IPS-20b (cell line): ENCODE data around the gene MBNL1.

Experiments used
- H3K27ac ChIP-seq: one replicate; pipeline ENCODE4 v1.5.1; 2013; ENCODE audit warnings: low read length
- H3K27me3 ChIP-seq: 2 replicates; pipeline ENCODE4 v1.6.1; 2013; ENCODE audit warnings: mild to moderate bottlenecking, low read length, inconsistent platforms; ENCODE audit not compliant: insufficient read depth
- H3K36me3 ChIP-seq: 2 replicates; pipeline ENCODE4 v1.6.1; 2013; ENCODE audit warnings: low read depth, mild to moderate bottlenecking, inconsistent platforms, low read length, moderate library complexity; ENCODE audit not compliant: insufficient read depth
- H3K4me1 ChIP-seq: 2 replicates; pipeline ENCODE4 v1.6.1; 2013; ENCODE audit warnings: mild to moderate bottlenecking, control low read depth, inconsistent platforms, low read length, moderate library complexity; ENCODE audit not compliant: insufficient read depth
- H3K4me3 ChIP-seq: 2 replicates; pipeline ENCODE4 v1.5.1; 2013; ENCODE audit warnings: mild to moderate bottlenecking, low read length, inconsistent platforms
- H3K9ac ChIP-seq: 2 replicates; pipeline ENCODE4 v1.6.1; 2013; ENCODE audit warnings: low read depth, mild to moderate bottlenecking, inconsistent platforms, low read length, moderate library complexity
- H3K9me3 ChIP-seq: 2 replicates; pipeline ENCODE4 v1.6.1; 2013; ENCODE audit warnings: mild to moderate bottlenecking, low read depth, low read length, inconsistent platforms; ENCODE audit not compliant: insufficient read depth

Gene MBNL1

DNA sequence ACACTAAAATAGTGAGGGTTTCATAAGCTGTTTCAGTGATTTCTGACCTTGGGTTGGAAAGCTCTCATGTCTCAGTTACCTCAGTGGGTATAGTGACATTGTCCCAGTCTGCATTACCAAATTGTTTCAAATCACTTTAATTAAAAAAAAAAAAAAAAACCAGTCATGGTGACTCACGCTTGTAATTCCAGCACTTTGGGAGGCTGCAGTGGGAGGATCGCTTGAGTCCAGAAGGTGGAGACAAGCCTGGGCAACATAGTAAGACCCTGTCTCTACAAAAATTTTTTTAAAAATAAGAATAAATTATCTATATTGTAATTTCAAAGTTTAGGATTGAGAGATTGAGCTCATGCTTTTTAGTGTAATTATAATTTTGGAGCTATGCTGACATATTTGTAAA, 78.0 kb downstream of the MBNL1 start:
- Histone ChIP-seq H3K27ac (no peak overlapping the region), H3K36me3 (no peaks in the 10 kb centered on the region), H3K9ac (no peak overlapping the region), H3K27me3 (no peaks in the 10 kb centered on the region), H3K4me3 (no peak overlapping the region), H3K4me1 (peaks cover 8% of the 10 kb centered on the region), H3K9me3 (no peaks in the 10 kb centered on the region)

DNA sequence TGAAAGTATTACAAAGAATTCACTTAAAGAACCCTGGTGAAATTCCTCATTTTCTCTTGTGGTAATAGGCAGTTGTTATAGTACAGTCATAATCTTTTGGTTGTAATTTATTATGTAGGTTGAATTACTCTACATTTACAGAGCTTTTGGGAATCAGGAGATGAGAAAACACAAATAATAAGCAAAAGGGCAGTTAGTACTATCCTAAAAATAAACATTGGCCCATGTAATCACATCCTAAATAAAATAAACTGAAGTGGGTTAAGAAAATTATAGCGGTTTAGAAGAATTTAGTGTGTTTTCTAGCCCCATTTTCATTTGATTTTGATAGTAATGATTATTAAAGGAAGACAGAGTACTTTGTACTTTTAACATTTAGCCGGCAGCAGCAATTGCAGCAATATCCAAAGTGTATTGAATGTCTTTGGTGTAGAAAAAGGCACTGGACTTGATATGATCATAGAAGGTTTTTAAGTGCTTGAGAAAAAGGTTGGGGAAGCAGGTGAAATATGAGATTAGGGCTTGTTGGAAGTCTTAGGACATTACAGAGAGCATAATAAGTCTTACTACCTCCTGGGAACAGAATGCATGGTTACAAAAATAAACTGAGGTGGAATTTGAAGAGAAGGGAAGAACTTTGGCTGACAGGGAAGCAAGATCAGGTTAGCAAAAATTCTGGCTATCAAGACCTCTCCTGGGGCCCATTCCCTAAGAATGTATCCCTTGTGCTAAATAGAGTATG, 79.9 kb downstream of the MBNL1 start:
- no peak overlapping the region for H3K4me3 ChIP-seq
- H3K36me3 ChIP-seq = no peaks in the 10 kb centered on the region
- no peak overlapping the region for H3K9ac ChIP-seq
- H3K4me1 ChIP-seq = peaks cover 5% of the 10 kb centered on the region
- H3K9me3 ChIP-seq = no peaks in the 10 kb centered on the region
- no peak overlapping the region for H3K27ac ChIP-seq
- H3K27me3 ChIP-seq = no peaks in the 10 kb centered on the region

DNA sequence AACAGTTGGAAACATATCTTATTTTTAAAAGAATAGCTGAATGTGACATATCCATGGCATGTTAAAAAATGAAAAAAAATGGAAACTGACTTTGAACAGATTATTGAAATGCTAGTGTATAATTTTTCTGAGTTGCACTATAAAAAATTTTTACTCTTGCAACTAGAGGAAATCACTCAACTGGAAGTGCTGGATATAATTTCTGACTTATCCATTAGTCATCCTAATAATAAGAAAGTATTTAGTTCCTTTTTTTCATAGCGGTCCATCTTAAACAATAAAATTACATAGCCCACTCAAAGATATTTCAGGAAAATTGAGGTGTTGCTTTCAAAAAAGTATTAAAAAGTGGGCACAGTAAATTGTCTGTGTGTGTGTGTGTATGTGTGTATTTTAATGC, 80.7 kb downstream of the MBNL1 start:
- no peak overlapping the region for H3K9ac ChIP-seq
- no peaks in the 10 kb centered on the region for H3K36me3 ChIP-seq

DNA sequence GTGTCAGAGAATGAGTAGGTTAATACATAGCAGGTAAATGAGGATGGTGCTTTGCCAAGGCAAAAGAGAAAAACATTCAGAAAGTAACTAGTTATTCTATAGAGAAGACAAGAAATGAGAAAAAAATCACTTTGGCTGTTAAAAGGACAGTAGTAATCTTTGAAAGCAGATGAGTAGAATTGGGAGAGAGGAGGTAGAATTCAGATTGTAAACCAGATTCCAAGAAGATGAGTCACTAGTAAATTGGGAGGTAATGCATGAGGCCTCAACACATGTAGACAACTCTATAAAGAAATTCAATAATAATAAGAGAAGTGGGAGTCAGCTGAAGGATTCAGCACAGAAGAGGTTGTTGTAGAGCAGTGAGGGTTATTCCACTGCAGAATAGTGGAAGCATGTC, 81.4 kb downstream of the MBNL1 start:
- Histone ChIP-seq H3K27ac (no peak overlapping the region), H3K4me3 (no peak overlapping the region), H3K9me3 (no peaks in the 10 kb centered on the region), H3K27me3 (no peaks in the 10 kb centered on the region), H3K9ac (no peak overlapping the region), H3K4me1 (peaks cover 5% of the 10 kb centered on the region), H3K36me3 (no peaks in the 10 kb centered on the region)

More for the DNA sequence above, 80.7 kb downstream of the MBNL1 start:
- Histone ChIP-seq H3K4me3 (no peak overlapping the region), H3K9me3 (no peaks in the 10 kb centered on the region), H3K27ac (no peak overlapping the region), H3K4me1 (peaks cover 5% of the 10 kb centered on the region), H3K27me3 (no peaks in the 10 kb centered on the region)

DNA sequence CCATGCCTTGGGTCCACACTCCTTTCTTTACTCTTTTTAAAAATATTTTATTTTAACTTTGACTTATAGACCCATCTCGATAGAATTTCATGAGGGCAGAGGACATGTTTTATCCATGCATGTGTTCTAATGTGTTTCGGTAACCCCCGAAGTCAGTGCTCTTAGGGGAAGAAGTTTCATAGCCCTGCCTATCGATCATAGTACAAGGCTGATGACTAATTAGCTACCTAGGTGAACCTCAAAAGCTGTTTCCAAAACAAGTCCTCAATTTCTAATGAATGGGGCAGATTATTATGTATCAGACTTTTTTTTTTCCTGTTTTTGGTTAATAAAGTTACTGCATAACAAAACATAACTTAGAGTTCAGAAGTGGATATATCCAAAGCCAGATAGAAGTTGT, 82.0 kb downstream of the MBNL1 start:
- H3K9me3 ChIP-seq = no peaks in the 10 kb centered on the region
- peaks cover 5% of the 10 kb centered on the region for H3K4me1 ChIP-seq
- no peak overlapping the region for H3K27ac ChIP-seq
- H3K36me3 ChIP-seq = no peaks in the 10 kb centered on the region
- H3K9ac ChIP-seq = no peak overlapping the region
- H3K4me3 ChIP-seq = no peak overlapping the region
- no peaks in the 10 kb centered on the region for H3K27me3 ChIP-seq

DNA sequence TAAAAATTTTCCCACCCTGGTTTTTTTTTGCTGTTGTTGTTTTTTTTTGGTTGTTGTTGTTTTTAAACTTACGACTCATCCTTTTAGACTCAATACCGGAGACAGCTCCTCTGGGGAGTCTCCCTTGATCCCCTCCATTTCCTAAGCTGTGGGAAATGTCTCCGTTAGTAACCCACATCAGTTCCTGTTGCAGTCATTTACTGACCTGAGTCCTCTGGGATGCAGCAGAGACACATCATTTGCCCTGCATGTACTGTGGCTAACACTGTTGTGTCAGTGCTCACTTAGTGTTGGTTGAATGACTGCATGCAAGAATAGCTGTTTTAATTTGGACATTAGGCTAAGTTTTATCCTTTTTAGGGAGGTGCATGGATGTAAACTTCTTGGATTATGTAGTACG, 83.8 kb downstream of the MBNL1 start:
- no peaks in the 10 kb centered on the region for H3K36me3 ChIP-seq

DNA sequence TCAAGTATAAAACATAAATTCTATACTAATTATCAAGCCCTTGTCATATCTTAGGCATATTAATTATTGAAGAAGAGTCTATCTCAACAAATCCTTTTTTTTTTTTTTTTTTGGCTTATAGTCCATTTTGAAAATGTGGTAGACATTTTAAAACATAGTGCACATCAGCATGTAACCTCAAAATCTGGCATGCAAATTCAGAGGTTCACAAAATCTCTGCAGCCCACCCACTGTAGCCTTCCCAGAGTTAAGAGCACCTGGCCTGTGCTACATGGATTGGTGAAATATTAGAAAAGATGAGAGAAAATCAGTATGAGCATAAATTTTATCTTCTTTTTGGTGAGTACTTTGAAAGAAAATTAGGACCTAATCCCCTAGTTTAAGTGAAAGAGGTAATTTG, 84.8 kb downstream of the MBNL1 start:
- Histone ChIP-seq H3K36me3 (no peaks in the 10 kb centered on the region), H3K9ac (no peak overlapping the region), H3K27me3 (no peaks in the 10 kb centered on the region), H3K4me3 (no peak overlapping the region), H3K9me3 (no peaks in the 10 kb centered on the region), H3K27ac (no peak overlapping the region), H3K4me1 (peaks cover 5% of the 10 kb centered on the region)

More for the DNA sequence above, 83.8 kb downstream of the MBNL1 start:
- Histone ChIP-seq H3K27ac (no peak overlapping the region), H3K9ac (no peak overlapping the region), H3K27me3 (no peaks in the 10 kb centered on the region), H3K4me3 (no peak overlapping the region), H3K9me3 (no peaks in the 10 kb centered on the region), H3K4me1 (peaks cover 5% of the 10 kb centered on the region)

DNA sequence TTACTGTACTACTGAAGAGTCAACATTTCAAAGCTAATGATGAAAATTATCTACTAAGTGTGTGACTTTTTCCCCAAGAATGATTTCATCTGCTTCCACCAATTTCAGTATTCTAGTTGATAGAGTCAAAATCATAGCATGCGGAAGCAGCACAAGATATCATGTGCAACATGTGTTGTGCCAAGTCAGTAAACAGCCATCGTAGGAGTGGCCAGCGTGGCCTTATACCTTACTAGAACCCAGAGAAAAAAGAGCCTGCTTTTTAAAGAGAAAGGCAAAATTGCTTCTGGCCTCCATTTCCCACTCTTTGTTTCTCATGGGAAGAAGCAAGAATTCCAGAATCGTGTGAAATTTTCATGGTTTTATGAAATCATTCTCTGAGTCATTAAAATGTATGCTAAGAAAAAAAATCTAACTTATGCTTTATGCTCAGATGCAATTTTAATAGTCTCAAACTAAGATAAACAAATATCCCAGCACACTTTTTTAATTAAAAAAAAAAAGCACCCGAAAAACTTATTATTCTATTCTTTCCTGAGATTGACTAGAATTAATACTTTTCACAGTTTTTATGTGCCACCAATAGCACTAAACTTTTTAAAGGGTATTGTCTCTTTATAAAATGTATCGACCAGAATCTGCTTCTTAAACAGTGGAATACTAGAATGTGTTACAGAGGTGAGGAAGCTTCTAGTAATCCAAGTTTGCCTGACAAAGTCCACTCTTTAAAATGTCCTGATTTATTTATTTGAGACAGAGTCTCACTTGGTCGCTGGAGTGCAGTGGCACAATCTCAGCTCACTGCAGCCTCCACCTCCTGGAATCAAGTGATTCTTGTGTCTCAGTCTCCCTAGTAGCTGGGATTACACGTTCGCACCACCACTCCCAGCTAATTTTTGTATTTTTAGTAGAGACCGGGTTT, 87.3 kb downstream of the MBNL1 start:
- H3K27ac ChIP-seq = no peak overlapping the region
- H3K4me3 ChIP-seq = no peak overlapping the region

DNA sequence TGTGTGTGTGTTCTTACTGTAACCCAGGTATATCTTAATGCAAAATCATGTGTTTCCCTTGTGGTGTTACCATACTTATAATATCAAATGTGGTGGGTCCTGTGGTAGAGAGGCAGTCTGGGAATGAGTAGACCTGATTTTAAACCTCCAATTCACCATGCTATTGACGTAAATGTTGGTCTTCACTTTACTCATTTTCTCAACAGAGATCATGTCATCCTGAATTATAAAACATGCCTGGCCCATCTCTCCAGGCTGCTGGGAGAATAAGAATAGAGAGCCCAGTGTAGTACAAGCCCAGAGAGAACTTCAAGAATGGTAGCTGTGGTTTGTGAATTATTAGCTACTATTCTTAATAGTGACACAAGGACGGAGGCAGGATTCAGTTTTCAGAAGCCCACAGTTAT, 88.1 kb downstream of the MBNL1 start:
- Histone ChIP-seq H3K4me3 (no peak overlapping the region), H3K9me3 (no peaks in the 10 kb centered on the region), H3K4me1 (peaks cover 6% of the 10 kb centered on the region), H3K9ac (no peak overlapping the region), H3K27me3 (no peaks in the 10 kb centered on the region), H3K27ac (no peak overlapping the region), H3K36me3 (no peaks in the 10 kb centered on the region)

More for the DNA sequence above, 87.3 kb downstream of the MBNL1 start:
- Histone ChIP-seq H3K27me3 (no peaks in the 10 kb centered on the region), H3K36me3 (no peaks in the 10 kb centered on the region), H3K4me1 (no peaks in the 10 kb centered on the region), H3K9ac (no peak overlapping the region), H3K9me3 (no peaks in the 10 kb centered on the region)

DNA sequence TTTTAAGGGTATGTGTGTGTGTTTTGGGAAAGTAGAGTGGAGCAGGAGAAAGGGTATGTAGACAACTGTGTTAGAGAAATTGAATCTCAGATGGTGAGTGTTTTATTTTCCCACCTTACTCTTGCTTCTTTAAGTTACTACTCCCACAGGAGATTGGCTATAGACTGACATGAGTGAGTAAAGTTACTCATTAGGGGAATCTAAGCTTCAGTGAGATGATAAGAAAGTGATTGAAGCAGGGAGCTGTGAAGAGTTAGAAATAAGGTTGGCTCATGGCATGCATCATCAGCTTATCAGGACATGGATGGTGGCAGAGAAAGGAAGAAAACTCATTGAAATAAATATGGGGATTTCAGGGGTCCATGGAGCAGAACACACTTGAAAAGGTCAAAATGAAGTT, 88.9 kb downstream of the MBNL1 start:
- Histone ChIP-seq H3K27ac (no peak overlapping the region), H3K27me3 (no peaks in the 10 kb centered on the region), H3K4me1 (peaks cover 10% of the 10 kb centered on the region), H3K4me3 (no peak overlapping the region), H3K36me3 (no peaks in the 10 kb centered on the region), H3K9ac (no peak overlapping the region), H3K9me3 (no peaks in the 10 kb centered on the region)

DNA sequence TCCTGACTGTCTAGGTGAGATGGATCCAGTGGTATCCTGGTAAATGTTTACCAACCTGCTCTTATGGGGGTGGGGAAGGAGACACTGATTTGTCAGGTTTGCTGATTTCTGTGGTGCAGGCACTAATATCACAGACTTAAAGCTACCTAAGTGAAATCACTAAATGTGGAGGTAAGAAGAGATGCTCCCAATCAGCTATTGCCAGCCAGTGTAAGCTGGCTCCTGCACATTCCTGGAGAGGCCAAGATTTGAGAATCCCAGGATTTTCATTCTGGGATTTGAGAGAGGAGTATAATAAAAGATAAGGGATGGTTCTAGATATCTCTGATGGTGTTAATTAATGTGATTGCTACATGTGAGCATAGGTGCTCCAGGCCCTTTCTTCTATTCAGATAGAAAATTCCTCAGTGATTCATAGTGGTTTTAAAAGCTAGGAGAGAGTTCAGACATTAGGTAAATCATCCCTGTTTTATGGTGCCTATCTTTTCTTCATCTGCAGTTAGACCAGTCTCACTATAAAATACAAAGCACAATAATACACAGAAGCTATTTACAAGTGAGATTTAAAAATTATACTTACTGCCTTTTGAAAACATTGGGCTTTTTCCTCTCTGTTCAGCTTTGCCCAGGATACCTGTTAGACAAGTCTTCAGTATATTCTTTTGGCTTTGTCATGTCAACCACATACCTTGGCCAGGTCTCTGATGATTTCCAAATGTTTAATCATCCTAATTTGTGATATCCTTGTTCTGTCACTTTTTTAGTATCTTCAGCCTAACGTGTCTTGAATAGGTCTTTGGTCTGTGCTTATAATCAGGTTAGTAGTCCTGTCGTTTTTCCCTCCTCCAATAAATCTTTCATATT, 90.9 kb downstream of the MBNL1 start:
- no peaks in the 10 kb centered on the region for H3K36me3 ChIP-seq
- H3K9ac ChIP-seq = no peak overlapping the region
- peaks cover 10% of the 10 kb centered on the region for H3K4me1 ChIP-seq
- H3K4me3 ChIP-seq = no peak overlapping the region
- H3K27me3 ChIP-seq = no peaks in the 10 kb centered on the region
- H3K27ac ChIP-seq = no peak overlapping the region
- no peaks in the 10 kb centered on the region for H3K9me3 ChIP-seq
